SU-DHL-6 (cell line): ENCODE data around the gene PTTG1IP2.
A peak's percentile ranks its signal among the peaks of the same experiment; 100 is the strongest.

Experiments
- H2AFZ ChIP-seq: fragments of 200-600 bp; sonication (generic); 2 replicates; pipeline ENCODE4 v1.6.1; 2014; ENCODE audit warnings: low read depth, mild to moderate bottlenecking, moderate library complexity, mixed read lengths, antibody characterized with exemption, low read length; ENCODE audit not compliant: severe bottlenecking
- H3F3A ChIP-seq: fragments of 200-600 bp; shearing (Covaris generic); 2 replicates; pipeline ENCODE4 v1.6.0; 2016; ENCODE audit warnings: antibody characterized with exemption, mild to moderate bottlenecking; ENCODE audit not compliant: insufficient read depth
- H3K27ac ChIP-seq: fragments of 200-600 bp; sonication (generic); 2 replicates; pipeline ENCODE4 v1.5.1; 2016; ENCODE audit warnings: low read depth, mild to moderate bottlenecking, low read length, moderate library complexity, mixed read lengths
- H3K27me3 ChIP-seq: fragments of 200-600 bp; sonication (generic), shearing (Covaris generic); 2 replicates; pipeline ENCODE4 v1.6.0; 2014; ENCODE audit warnings: mild to moderate bottlenecking, low read length
- H3K36me3 ChIP-seq: fragments of 200-600 bp; sonication (generic); 2 replicates; pipeline ENCODE4 v1.6.1; 2014; ENCODE audit warnings: mild to moderate bottlenecking, low read length, mixed read lengths
- H3K4me2 ChIP-seq: fragments of 300-600, 200-600 bp; shearing (Covaris generic), sonication (generic); 2 replicates; pipeline ENCODE4 v1.6.0; 2014; ENCODE audit warnings: low read length, low read depth, mild to moderate bottlenecking; ENCODE audit not compliant: poor library complexity, severe bottlenecking
- H3K4me3 ChIP-seq: fragments of 200-600 bp; sonication (generic); 2 replicates; pipeline ENCODE4 v1.5.1; 2014; ENCODE audit warnings: antibody characterized with exemption, low read length, mild to moderate bottlenecking, mixed read lengths; ENCODE audit not compliant: insufficient read depth, poor library complexity, severe bottlenecking
- H3K79me2 ChIP-seq: fragments of 200-600 bp; sonication (generic); 2 replicates; pipeline ENCODE4 v1.6.1; 2014; ENCODE audit warnings: mild to moderate bottlenecking, low read length, moderate library complexity; ENCODE audit not compliant: insufficient read depth
- H3K9ac ChIP-seq: fragments of 200-600 bp; sonication (generic); 2 replicates; pipeline ENCODE4 v1.7.0; 2014; ENCODE audit warnings: mild to moderate bottlenecking, low read length
- H3K9me2 ChIP-seq: fragments of 200-600 bp; sonication (generic); replicated peaks from 2 replicates; pipeline ENCODE4 v1.6.1; 2014; ENCODE audit warnings: low read length; ENCODE audit not compliant: insufficient read depth
- H3K9me3 ChIP-seq: fragments of 200-600 bp; sonication (generic); 2 replicates; pipeline ENCODE4 v1.6.1; 2014; ENCODE audit warnings: low read length, mixed read lengths; ENCODE audit not compliant: insufficient read depth
- H4K20me1 ChIP-seq: fragments of 200-600 bp; sonication (generic); 2 replicates; pipeline ENCODE4 v1.6.1; 2014; ENCODE audit warnings: low read depth, mild to moderate bottlenecking, antibody characterized with exemption, low read length, moderate library complexity, mixed read lengths
- CTCF ChIP-seq: fragments of 200-600 bp; sonication (generic); IDR thresholded peaks from one replicate; pipeline ENCODE4 v1.5.1; 2017; ENCODE audit warnings: antibody characterized with exemption, mild to moderate bottlenecking, low read length, moderate library complexity; ENCODE audit not compliant: insufficient read depth, poor library complexity, severe bottlenecking
- EZH2phosphoT487 ChIP-seq: fragments of 200-600 bp; sonication (generic), shearing (Covaris generic); conservative IDR thresholded peaks from 2 replicates; pipeline ENCODE4 v1.6.1; 2018; ENCODE audit warnings: mild to moderate bottlenecking, antibody characterized with exemption, low read length, moderate library complexity, mixed read lengths

Gene PTTG1IP2

DNA sequence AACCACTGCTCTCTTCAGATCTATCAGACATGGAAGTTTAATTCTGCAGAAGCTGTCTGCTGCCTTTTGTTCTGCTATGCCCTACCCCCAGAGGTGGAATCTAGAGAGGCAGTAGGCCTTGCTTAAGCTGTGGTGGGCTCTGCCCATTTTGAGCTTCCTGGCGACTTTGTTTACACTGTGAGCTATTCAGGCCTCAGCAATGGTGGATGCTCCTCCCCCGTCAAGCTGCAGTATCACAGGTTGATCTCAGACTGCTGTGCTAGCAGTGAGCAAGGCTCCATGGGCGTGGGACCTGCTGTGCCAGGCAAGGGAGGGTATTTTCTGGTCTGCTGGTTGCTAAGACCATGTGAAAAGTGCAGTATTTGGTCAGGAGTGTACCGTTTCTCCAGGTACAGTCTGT lies 81.6 kb downstream of the PTTG1IP2 start:
- Histone ChIP-seq H3K9ac (no peak overlapping the region), H3K9me2 (no peaks in the 10 kb centered on the region), H3K36me3 (no peaks in the 10 kb centered on the region), H3K9me3 (no peaks in the 10 kb centered on the region), H3K27ac (no peak overlapping the region), H4K20me1 (no peaks in the 10 kb centered on the region), H3K4me3 (no peak overlapping the region), H3F3A (no peaks in the 10 kb centered on the region), H3K27me3 (no peaks in the 10 kb centered on the region), H2AFZ (no peak overlapping the region), H3K4me2 (no peak overlapping the region), H3K79me2 (no peaks in the 10 kb centered on the region)
- TF ChIP-seq EZH2phosphoT487 (no peak), CTCF (no peak)

DNA sequence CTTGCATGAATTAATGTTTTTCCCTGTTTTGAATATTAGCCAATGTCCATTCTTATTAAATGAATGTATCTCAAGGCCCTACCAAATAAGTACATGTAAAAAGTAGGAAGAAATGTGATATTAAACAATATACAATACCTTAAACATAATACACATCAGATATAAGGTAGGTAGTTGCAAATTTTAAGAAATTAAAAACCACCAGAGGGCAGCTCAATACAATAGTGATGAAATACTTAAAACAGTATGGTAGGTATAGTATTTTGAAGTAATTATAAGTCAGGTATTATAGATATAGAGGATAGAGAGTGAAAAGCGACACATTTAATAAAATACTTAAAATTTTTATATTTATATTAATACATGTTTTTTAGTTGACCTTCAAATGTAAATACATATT lies 83.1 kb downstream of the PTTG1IP2 start:
- H4K20me1 ChIP-seq, result no peaks in the 10 kb centered on the region
- no peaks in the 10 kb centered on the region for H3K79me2 ChIP-seq
- no peaks in the 10 kb centered on the region for H3F3A ChIP-seq
- H3K9ac ChIP-seq, result no peak overlapping the region
- H3K4me2 ChIP-seq, result no peak overlapping the region
- H3K27me3 ChIP-seq, result 0 out of 2 replicates have a peak, but pooled peaks cover 3% of the 10 kb centered on the region
- no peaks in the 10 kb centered on the region for H3K36me3 ChIP-seq
- no peaks in the 10 kb centered on the region for H3K9me3 ChIP-seq
- H2AFZ ChIP-seq, result no peak overlapping the region
- H3K4me3 ChIP-seq, result no peak overlapping the region
- no peak for TF ChIP-seq EZH2phosphoT487
- peak; percentile 27 for TF ChIP-seq CTCF
- H3K9me2 ChIP-seq, result no peaks in the 10 kb centered on the region
- no peak overlapping the region for H3K27ac ChIP-seq

DNA sequence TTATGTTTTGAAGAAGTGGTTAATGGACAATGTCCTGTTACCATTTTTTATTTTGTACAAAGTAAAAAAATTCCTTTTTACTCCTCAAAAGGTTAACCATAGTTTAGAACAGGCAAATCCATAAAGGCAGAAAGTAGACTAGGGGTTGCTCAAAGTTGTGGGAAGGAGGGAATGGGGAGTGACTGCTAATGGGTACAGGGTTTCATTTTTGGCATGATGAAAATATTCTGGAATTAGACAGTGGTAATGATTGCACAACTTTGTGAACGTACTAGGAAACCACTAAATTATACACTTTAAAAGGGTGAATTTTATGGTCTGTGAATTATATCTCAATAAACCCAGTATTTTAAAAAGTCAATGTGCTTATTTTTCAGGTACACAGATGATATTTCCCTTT lies 91.3 kb downstream of the PTTG1IP2 start:
- Histone ChIP-seq H3K4me2 (no peak overlapping the region), H3K9me3 (no peaks in the 10 kb centered on the region), H2AFZ (no peak overlapping the region), H3K27ac (no peak overlapping the region), H4K20me1 (no peaks in the 10 kb centered on the region), H3K79me2 (no peaks in the 10 kb centered on the region), H3K9me2 (no peaks in the 10 kb centered on the region), H3F3A (no peaks in the 10 kb centered on the region), H3K36me3 (no peaks in the 10 kb centered on the region), H3K27me3 (peaks cover 7% of the 10 kb centered on the region; the same call in 1 of the 2 replicates), H3K4me3 (no peak overlapping the region), H3K9ac (no peak overlapping the region)
- TF ChIP-seq EZH2phosphoT487 (no peak), CTCF (no peak)
